Right ventricle myocardium superior (tissue), 1 donor: ENCODE results near the gene SH2D3A. TPM values are rescaled to one million over a fixed set of nuclear protein-coding genes. Genes with fewer than 3 reads are reported as not detected.
A peak's percentile ranks its signal among the peaks of the same experiment; 100 is the strongest.
"Not testable (repeated sequence)": the region's sequence is repeated elsewhere in the genome, so short reads cannot be mapped to it uniquely, and the experiment has no call there.

Source experiments
- ATAC-seq: fragments of 200-7000 bp; cut with Tn5 transposase; one replicate; pipeline ENCODE4 v1.9.1; 2020; ENCODE audit warnings: mild to moderate bottlenecking; ENCODE audit not compliant: poor library complexity
- DNase-seq: peaks from one replicate; pipeline ENCODE4 v3.0.0-alpha.2; 2020
- intact Hi-C: fragments of 100-400 bp; cut with DNase I; formaldehyde crosslinking; loops from one replicate; pipeline ENCODE4 v1.11.2; 2022
- long read RNA-seq: library from polyadenylated mRNA; unstranded; transcript quantifications from one replicate; pipeline ENCODE4 v2.0.0, GENCODE V29; 2021
- total RNA-seq: library from RNA; stranded (reverse); fragmentation: NEBNext Ultra II Directional; extraction: Animal tissue kit (Norgen Biotek cat#: 25700); gene quantifications from one replicate; pipeline ENCODE4 v1.2.1, GENCODE V29; 2021
- donor health status: DM: no; HTN: yes; CAD: no; lungs with severe emphysema.

The SH2D3A gene
- not detected for total RNA-seq
- long read RNA-seq, result 0 reads

DNA sequence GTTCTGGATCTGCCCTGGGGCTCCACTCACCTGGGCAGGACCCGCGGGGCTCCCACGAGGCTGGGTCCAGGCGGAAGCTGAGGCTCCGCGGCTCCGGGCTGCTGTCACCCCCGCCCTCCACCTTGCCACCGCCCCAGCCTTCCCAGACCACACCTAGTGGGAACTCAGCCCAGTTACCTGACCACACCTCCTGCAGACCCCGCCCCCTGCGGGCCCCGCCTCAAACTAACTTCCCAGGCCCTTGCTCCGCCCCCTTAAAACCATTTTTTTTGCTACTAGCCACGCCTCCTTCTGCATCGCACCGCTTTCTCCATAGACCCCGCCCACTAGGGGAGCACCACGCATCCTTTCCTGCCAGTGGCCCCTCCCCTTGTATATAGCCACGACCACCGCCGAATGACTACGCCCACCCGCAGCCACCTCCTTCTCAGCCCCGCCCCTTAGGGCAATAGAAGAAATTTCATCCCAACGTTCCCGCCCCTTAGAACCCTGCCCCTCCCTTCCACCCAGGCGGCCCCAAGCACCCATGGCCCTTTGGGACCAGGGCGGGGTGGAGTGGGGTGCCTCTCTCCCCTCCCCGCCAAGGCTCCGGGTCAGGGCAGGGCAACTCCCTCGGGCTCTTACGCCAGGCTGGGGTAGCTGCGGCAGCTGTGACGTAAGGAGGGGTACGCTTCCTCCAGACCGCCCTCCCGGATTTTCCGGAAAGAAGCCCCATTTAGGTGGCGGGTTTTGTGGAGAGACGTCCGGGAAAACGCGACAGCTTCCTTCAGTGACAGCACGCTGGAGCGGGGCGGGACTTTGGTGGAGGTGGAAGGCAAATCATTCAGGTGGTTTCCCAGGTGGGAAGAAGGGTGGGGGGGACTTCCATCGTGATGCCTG is at the start of gene SH2D3A:
Gene SH2D3A (minus strand): TSS at position 79 of the 879 bp plus-strand sequence. CDS start 3,687 bp downstream, outside the sequence.
- intact Hi-C loops, result no loop called here
- ATAC-seq (peak; percentile 45), DNase-seq (peak; percentile 82)

GRCh38 chr19:6813659-6814058 is 46.4 kb upstream of the SH2D3A start:
- ATAC-seq (no peak), DNase-seq (no peak)
- intact Hi-C loops, result no loop called here

GRCh38 chr19:6812612-6813011 is 45.4 kb upstream of the SH2D3A start:
- DNase-seq (no peak), ATAC-seq (no peak)
- intact Hi-C loops, result no loop called here

DNA sequence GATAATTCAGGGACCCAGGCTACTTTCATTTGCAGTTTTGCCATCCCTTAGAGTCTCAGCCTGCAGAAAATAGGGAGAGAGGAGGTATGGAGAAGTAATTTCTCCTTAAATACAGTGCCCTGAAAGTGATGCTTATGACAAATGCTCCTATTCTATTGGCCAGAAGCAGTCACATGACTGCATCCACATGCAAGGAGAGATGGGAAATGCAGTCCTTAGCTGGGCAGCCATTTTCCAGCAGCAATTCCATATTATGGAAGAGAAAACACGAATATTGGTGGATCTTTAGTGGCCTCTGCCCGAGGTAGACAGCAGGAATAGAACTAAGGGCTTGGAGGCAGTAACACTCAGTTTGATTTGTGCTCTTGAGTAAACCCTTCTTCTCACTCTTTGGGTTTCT is 44.7 kb upstream of the SH2D3A start:
- intact Hi-C loops, result no loop called here
- DNase-seq, result no peak
- ATAC-seq, result no peak

DNA sequence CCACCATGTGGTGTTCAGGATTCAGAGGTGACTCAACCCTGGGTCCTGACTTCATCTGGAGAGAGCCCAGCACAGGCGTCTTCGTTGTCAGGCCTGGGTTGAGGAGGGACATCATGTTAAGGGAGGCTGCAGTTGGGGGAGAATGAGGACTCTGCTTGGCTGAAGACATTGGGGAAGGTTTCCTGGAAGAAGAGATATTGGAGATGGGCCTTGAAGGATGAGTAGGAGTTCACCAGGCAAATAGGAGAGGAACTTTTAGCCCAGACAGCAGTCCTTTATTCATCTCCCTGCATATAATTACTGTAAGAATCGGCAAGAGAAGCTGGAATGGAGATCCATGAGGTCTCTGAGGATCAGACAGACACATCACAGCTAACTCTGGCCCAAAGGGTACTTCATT is 44.1 kb upstream of the SH2D3A start:
- intact Hi-C loops, result no loop called here
- DNase-seq (no peak), ATAC-seq (no peak)

- ATAC-seq (no peak), DNase-seq (no peak)
- intact Hi-C loops, result no loop called here
These were observed 42.0 kb upstream of the SH2D3A start for GRCh38 chr19:6809262-6809661.

GRCh38 chr19:6808494-6808893 is 41.3 kb upstream of the SH2D3A start:
- intact Hi-C loops, result no loop called here
- ATAC-seq (no peak), DNase-seq (no peak)

DNA sequence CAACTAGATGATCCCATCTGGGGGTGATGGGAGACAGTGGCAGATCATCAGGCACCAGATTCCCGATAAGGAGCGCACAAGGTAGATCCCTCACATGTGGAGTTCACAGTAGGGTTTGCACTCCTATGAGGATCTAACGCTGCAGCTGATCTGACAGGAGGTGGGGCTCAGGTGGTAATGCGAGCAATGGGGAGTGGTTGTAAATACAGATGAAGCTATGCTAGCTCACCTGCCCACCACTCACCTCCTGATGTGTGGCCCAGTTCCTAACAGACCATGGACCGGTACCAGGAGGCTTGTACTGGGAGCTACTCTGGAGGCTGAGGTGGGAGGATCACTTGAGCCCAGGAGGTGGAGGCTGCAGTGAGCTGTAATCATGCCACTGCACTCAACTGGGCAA is 40.1 kb upstream of the SH2D3A start:
- ATAC-seq, result no peak
- intact Hi-C loops, result no loop called here
- no peak for DNase-seq

- DNase-seq, result no peak
- intact Hi-C loops, result no loop called here
- no peak for ATAC-seq
These were observed 39.3 kb upstream of the SH2D3A start for GRCh38 chr19:6806488-6806887.

DNA sequence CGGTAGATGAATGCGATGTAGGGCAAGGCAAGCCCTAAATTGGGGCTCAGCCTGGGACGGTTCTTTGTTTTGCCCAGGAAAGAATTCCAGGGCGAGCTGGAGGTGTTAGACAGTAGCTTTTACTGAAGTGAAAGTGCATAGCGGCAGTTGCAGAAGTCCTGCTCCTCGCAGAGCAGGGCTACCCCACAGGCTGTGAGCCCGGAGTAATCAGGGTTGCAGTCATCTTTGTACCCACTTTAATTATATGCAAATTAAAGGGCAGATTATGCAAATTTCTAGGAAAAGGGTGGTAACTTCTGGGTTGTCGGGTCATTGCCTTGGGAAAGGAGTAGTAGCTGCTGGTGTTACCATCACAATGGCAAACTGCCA is 35.8 kb upstream of the SH2D3A start:
- no peak for DNase-seq
- ATAC-seq, result no peak
- intact Hi-C loops, result no loop called here

GRCh38 chr19:6802336-6803035 is 35.3 kb upstream of the SH2D3A start:
- ATAC-seq, result peak; percentile 81
- DNase-seq, result peak; percentile 60
- intact Hi-C loops, result no loop called here

DNA sequence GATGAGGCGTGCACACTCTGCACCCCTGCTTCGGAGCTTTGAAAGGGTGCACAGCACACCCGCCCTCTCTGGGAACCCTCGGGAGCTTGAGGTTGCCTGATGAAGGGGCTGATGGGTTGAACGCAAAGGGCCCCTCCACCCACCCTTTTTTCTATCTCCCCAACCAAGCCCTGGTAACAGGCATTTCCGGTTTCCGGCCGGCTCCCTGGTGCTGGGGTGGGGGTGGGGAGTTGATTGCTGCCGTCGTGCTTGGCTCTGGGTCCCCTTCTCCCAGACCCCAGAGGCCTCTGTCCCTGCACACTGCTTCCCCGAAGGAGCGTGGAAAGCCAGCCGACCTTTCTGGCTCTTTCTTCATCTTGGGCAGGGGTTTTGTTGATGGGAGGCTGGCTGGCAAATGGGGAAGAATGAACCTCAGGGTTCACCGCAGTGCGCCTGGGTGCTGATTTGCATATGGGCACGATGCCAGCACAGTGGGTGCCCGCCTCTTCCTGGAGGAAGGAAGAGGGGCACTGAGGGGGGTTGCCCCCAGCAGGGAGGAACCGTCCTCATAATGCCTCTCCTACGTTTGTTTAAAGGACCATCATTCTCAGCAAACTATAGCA is 34.4 kb upstream of the SH2D3A start:
- peak; percentile 85 for DNase-seq
- intact Hi-C loops, result no loop called here
- ATAC-seq, result peak; percentile 86

DNA sequence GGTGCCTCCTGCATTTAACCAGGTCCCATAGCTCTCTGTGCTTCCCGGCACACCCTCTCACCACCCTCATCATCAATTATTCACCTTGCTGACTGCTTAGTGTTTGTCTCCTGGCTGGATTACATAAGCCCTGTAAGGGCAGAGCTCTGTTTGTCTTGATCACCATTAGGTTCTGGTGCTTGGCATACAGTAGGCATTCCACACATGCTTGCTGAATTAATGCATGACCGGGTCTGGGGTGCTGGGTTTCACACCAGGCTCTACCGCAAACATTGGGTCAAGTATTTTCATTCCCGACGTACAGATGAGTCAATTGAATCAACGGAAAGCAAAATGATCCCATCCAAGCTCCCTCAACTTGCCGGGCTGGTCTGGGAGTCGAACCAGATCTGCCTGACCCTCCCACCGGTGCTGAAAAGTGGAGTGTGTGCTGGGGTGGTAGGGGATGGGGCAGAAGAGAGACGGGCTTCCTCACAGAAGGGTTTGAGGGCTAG is 33.8 kb upstream of the SH2D3A start:
- intact Hi-C loops, result no loop called here
- DNase-seq (no peak), ATAC-seq (no peak)

- intact Hi-C loops, ATAC-seq, DNase-seq: not testable (repeated sequence)
These were observed 33.0 kb upstream of the SH2D3A start for GRCh38 chr19:6800160-6800790.

GRCh38 chr19:6797646-6798045 is 30.4 kb upstream of the SH2D3A start:
- ATAC-seq (no peak), DNase-seq (no peak)
- intact Hi-C loops, result no loop called here

GRCh38 chr19:6796278-6796677 is 29.0 kb upstream of the SH2D3A start:
- ATAC-seq (no peak), DNase-seq (no peak)
- intact Hi-C loops, result no loop called here

DNA sequence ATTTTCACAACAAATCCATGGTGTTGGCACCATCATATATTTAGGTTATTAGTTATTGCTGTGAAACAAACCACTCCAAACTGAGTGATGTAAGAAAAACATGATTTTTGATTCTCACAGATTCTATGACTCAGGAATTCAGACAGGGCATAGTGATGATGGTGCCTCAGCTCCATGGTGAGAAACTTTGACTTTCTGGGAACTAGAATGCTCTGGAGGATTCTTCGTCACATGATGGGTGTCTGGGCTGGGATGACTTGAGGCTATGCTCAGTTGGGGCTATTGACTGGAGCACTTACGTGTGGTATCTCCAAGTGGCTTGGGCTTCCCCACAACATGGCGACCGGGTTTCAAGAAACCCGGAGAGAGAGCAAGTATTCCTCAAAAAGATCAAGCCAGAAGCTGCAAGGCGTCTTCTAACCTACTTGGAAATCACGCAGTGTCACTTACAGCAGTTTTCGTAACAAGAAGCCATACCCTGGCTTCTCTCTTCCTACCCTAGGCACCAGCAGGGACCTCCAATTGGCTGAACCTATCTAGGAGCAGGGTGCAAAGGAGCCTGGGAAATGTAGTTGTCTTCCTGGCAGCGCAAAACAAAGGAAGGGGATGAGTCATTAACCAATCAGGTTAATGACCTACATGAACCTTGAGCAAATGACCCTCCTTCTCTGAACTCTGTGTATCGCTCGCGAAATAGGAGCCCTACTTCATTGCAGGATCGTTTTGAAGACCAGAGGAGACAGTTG is 27.6 kb upstream of the SH2D3A start:
- intact Hi-C loops, result no loop called here
- no peak for ATAC-seq
- no peak for DNase-seq

DNA sequence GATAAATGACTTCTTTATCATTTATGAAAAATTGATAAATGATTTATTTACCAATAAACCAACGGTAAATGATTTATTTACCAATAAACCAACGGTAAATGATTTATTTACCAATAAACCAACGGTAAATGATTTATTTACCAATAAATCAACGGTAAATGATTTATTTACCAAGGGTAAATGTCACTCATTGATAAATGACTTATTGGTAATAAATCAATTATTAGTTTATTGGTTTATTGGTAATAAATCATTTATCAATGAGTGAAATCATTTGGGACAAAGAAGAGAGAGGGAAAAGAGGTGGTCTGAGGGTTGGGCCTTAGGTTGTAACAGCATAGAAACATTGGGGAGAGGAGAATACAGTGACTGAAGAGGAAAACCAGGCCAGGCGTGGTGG is 26.7 kb upstream of the SH2D3A start:
- intact Hi-C loops, result no loop called here
- ATAC-seq, result no peak
- DNase-seq, result no peak
